Measurements from ENCODE around the gene PORCN. TPM values are rescaled to one million over a fixed set of nuclear protein-coding genes. Genes with fewer than 3 reads are reported as not detected.
"Not testable (repeated sequence)": the region's sequence is repeated elsewhere in the genome, so short reads cannot be mapped to it uniquely, and the experiment has no call there.

Gene PORCN
- total RNA-seq, 2 donors from 2014 or later, result 10.7 to 11.8 TPM

DNA sequence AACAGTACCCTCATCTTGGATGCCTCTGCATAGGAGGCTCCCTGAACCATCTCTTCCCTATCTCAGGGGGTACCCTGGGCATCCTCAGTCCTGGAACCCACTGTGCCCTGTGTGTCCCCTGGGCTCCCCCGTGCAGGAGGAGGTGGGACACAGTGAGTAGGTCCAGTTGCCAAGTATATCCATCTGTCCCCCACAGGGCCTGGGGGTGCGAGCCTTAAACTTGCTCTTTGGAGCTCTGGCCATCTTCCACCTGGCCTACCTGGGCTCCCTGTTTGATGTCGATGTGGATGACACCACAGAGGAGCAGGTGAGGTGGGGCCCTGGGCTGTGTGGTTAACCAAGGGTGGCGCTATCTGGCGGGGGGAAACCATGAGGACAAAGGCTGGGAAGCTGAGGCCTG is 8.2 kb downstream of the PORCN start:
- peaks cover 0 to 3% of the 10 kb centered on the region in 2 donors for H3K9me3 Mint-ChIP-seq
- ATAC-seq, result no peak
- peak overlapping the region in 1 of 2 donors; percentile 65 for H3K27ac Mint-ChIP-seq
- peaks cover 0 to 5% of the 10 kb centered on the region in 2 donors for H3K36me3 Mint-ChIP-seq
- no peak for DNase-seq (ENCODE audit: low spot score in 2 of 2)

DNA sequence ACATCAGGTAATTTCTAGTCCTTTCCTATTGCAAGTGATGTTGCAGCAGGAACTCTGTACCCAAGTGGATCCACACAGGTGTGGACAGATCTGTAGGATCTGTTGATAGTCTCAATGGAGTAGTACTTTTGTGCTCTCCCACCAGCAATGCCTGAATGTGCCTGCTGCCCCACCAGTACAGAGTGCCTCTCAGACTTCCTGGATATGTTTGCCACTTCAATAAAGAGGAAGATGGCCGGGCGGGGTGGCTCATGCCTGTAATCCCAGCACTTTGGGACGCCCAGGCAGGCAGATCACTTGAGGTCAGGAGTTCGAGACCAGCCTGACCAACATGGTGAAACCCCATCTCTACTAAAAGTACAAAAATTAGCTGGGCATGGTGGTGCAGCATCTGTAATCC is 10.7 kb downstream of the PORCN start:
- not testable (repeated sequence) for H3K9me3 Mint-ChIP-seq, ATAC-seq
- H3K27ac Mint-ChIP-seq, result peak overlapping the region in 1 of 2 donors; percentile 76

DNA sequence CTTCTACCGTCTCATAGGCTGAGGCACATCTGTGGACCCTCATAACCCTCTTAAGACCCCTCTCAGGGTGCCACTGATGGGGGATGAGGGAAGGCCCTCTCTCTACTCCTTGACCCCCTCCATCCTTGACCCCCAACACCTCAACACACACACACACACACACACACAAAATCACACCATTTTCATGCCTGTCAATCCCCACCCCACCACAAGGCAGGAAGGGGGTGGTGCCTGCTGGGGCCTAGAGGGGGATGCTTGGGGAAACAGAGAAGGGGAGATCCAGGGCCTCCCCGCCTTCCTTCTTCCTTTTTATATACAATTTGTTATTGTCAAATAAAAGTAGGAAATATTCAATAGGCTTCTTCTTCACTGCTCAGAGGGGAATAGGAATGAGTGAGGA is 11.7 kb downstream of the PORCN start:
- H3K9me3 Mint-ChIP-seq, result peaks cover 0 to 3% of the 10 kb centered on the region in 2 donors
- peak overlapping the region; percentile 95 to 97 for H3K27ac Mint-ChIP-seq
- ATAC-seq (no peak), DNase-seq (ENCODE audit: low spot score in 2 of 2) (no peak)
- H3K36me3 Mint-ChIP-seq, result peaks cover 5 to 6% of the 10 kb centered on the region in 2 donors

More for the DNA sequence above, 10.7 kb downstream of the PORCN start:
- not testable (repeated sequence) for H3K36me3 Mint-ChIP-seq; DNase-seq (ENCODE audit: low spot score in 2 of 2)

DNA sequence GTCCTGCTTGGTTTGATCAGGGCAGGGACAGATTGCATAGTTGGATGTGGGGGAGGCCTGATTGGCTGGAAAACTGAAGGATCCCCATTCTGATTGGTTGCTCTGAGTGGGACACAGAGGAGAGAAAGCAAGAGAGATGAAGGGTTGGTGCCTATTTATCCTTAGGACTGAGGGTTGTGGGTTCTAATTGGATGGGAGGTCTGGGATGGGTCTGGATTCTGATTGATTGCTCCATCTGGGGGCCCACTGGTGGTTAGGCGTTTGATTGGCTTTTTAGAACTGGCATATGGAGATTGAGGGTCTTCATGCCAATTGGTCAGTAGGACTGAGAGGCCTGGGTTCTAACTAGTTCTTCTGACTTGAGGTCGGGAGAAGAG is 12.2 kb downstream of the PORCN start:
- DNase-seq (ENCODE audit: low spot score in 2 of 2) (peak in 1 of 2 donors; percentile 7), ATAC-seq (peak; percentile 4 to 8)
- Mint-ChIP-seq H3K9me3 (peaks cover 0 to 3% of the 10 kb centered on the region in 2 donors), H3K36me3 (peaks cover 5 to 6% of the 10 kb centered on the region in 2 donors), H3K27ac (peak overlapping the region; percentile 95 to 97)

DNA sequence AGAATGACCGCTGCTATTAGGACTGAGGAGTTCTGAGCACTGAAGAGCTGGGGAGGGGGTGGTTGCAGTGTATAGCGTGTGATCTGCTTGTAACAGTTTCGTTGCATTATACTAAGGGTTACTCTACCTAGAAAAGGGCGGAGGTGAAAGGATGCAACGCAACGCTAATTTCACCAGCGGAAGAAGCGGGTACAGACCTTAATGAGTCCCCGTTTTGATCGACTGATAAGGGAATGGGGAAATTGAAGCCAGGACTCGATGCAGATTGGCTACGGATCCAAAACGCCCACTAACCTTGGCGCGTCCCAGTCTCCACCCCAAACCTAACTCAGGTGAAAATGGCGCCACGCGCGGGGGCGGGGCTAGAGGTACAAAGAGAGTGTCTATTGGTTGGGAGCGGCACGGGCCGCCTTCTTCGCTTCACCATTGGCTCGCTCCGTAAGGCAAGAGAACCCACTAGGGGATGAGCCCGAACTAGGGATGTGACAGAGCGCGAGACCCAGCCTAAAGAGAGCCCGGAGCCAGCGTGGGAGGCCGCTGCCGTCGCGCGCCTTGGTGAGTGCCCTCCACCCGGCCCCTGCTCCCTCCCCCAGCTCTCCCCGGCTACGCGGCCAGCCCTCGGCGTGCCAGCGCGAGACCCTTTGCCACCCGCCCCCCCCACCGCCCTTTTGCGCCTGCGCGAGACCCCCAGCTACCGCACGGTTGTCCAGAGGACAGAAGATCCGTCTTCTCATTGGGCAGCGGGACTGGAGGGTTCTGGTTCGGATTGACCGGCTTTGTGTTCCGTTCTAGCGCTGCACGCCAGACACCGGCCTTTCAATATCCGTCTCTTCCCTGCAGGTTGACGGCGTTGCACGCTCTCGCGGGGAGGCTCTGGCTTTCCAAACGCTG is 12.8 kb downstream of the PORCN start, which contains the start of gene EBP:
EBP (plus strand) TSS at position 456 of the 891 bp plus-strand sequence. CDS start 1,964 bp downstream, outside the sequence.
- peak; percentile 94 to 95 for ATAC-seq
- peaks cover 7 to 10% of the 10 kb centered on the region in 2 donors for H3K36me3 Mint-ChIP-seq
- peaks cover 0 to 3% of the 10 kb centered on the region in 2 donors for H3K9me3 Mint-ChIP-seq
- H3K27ac Mint-ChIP-seq, result peak within 1 kb of the TSS; percentile 95 to 97
- DNase-seq (ENCODE audit: low spot score in 2 of 2), result peak; percentile 92 to 96

DNA sequence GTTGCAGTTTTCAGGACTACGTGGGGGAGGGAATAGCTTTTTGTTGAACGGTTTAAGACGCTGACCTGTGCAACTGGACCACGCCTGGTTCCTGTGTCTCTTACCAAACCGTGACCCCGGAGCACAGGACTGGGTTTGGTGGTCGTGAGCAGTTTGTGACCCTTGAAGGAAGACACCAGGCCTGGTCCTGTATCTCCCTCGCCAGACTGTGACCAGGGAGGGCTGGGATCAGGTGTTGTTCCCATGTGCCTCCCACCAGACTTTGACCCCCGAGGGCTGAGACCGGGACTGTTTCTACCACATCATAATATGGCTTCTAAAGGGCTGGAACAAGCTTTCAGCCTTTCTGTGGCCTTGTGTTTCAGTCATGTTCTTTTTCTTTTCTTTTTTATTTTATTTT is 13.5 kb downstream of the PORCN start:
- no peak for ATAC-seq

DNA sequence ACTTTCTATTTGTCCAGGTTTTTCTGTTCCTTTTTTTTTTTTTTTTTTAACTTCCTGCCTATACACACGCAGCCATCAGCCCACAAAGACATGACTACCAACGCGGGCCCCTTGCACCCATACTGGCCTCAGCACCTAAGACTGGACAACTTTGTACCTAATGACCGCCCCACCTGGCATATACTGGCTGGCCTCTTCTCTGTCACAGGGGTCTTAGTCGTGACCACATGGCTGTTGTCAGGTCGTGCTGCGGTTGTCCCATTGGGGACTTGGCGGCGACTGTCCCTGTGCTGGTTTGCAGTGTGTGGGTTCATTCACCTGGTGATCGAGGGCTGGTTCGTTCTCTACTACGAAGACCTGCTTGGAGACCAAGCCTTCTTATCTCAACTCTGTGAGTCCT is 14.9 kb downstream of the PORCN start:
- ATAC-seq, result no peak
- Mint-ChIP-seq H3K27ac (no peak overlapping the region), H3K36me3 (peaks cover 10 to 19% of the 10 kb centered on the region in 2 donors), H3K9me3 (peaks cover 0 to 3% of the 10 kb centered on the region in 2 donors)
- no peak for DNase-seq (ENCODE audit: low spot score in 2 of 2)

More for the DNA sequence above, 13.5 kb downstream of the PORCN start:
- Mint-ChIP-seq H3K9me3 (peaks cover 0 to 3% of the 10 kb centered on the region in 2 donors), H3K27ac (peak overlapping the region; percentile 88 to 97), H3K36me3 (peaks cover 10 to 13% of the 10 kb centered on the region in 2 donors)
- no peak for DNase-seq (ENCODE audit: low spot score in 2 of 2)

DNA sequence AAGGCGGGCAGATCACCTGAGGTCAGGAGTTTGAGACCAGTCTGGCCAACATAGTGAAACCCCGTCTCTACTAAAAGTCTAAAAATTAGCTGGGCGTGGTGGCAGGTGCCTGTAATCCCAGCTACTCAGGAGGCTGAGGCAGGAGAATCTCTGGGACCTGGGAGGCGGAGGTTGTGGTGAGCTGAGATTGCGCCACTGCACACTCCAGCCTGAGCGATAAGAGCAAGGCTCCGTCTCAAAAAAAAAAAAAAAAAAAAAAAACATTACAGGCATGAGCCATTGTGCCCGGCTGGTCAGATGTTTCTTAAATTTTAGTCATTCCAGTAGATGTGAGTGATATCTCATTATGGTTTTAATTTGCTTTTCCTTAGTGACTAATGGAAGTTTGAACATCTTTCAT is 17.1 kb downstream of the PORCN start:
- H3K36me3 Mint-ChIP-seq, result peaks cover 7 to 21% of the 10 kb centered on the region in 2 donors
- H3K9me3 Mint-ChIP-seq; DNase-seq (ENCODE audit: low spot score in 2 of 2); H3K27ac Mint-ChIP-seq; ATAC-seq: not testable (repeated sequence)

DNA sequence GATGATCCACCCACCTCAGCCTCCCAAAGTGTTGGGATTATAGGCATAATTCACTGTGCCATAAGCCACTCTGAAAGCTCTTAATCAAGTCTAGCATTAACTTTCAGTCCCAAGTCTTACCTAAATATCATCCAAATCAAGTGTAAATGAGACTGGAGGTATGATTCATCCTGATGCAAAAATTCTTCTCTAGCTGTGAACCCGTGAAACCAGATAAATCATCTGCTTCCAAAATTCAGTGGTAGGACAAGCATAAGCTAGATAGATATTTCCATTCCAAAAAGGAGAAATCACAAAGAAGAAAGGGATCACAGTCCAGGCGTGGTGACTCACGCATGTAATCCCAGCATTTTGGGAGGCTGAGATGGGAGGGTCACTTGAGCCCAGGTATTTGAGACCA is 21.9 kb downstream of the PORCN start:
- Mint-ChIP-seq H3K9me3 (no peaks in the 10 kb centered on the region), H3K36me3 (peaks cover 6 to 24% of the 10 kb centered on the region in 2 donors), H3K27ac (no peak overlapping the region)
- DNase-seq (ENCODE audit: low spot score in 2 of 2) (no peak), ATAC-seq (no peak)

DNA sequence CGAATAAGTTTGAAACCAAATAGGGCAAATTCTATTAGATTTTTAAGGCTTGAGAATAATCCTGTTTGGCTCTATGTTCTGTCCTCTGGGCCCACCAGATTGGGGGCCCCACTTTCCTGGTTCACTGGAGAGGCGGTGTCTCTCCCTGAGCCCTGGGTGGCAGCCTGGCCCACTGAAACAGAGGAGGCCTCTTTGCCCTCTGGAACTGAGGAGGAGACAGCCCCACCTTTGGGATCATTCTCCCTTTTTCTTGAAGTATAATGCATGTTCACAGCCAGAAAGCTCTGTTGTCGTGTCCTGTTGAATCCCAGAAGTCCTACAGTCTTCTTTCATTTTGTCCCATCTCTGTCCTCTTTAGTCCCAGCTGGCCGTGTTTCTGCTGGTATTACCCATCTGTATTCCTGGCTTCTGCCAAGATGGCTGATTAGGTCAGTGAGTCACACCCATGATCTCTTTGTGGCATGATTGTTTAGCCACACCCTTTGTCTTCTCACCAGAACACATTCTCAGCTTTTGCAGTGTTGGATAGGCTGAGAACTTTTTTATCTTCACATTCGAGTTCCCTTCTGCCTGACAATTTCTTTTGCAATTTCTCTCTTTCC is 22.7 kb downstream of the PORCN start:
- H3K27ac Mint-ChIP-seq, result peak overlapping the region; percentile 45 to 68
- H3K9me3 Mint-ChIP-seq, result no peaks in the 10 kb centered on the region
- DNase-seq (ENCODE audit: low spot score in 2 of 2), result no peak
- peak in 1 of 2 donors; percentile 72 for ATAC-seq
- H3K36me3 Mint-ChIP-seq, result peaks cover 4 to 21% of the 10 kb centered on the region in 2 donors

DNA sequence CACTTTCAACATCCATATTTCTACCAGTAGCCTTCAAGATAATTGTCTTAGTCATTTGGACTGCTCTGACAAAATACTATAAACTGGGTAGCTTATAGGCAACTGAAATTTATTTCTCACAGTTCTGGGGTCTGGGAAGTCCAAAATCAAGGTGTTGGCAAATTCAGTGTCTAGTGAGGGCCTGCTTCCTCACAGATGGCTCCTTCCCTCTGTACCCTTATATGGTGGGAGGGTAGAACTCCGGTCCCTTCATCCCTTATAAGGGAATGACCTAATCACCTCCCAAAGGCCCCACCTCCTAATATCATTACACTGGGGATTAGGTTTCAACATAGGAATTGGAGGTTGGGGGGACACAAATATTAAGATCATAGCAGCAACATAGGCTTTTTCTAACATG is 23.4 kb downstream of the PORCN start:
- H3K36me3 Mint-ChIP-seq, result peaks cover 0 to 17% of the 10 kb centered on the region in 2 donors
- peak overlapping the region in 1 of 2 donors; percentile 68 for H3K27ac Mint-ChIP-seq
- no peak for ATAC-seq
- no peaks in the 10 kb centered on the region for H3K9me3 Mint-ChIP-seq
- DNase-seq (ENCODE audit: low spot score in 2 of 2), result no peak

DNA sequence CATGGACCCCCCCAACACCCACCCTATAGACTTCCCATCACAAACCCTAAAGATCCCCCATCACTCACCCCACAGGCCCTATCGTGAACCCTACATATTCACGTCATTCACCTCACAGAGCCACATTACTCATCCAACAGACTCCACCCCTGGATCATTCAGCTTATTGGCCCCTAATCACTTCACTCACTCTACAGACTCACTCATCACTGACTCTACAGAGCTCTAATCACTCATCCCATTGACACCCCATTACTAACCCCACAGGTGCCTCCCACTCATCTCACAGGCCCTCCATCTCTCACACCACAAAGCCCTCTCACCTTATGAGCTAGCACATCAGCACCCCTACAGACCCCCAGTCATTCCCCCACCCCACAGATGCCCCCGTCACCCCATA is 24.4 kb downstream of the PORCN start:
- peak; percentile 30 to 54 for ATAC-seq
- H3K27ac Mint-ChIP-seq, result no peak overlapping the region
- DNase-seq (ENCODE audit: low spot score in 2 of 2), result no peak
- no peaks in the 10 kb centered on the region for H3K9me3 Mint-ChIP-seq
- H3K36me3 Mint-ChIP-seq, result peaks cover 0 to 15% of the 10 kb centered on the region in 2 donors

DNA sequence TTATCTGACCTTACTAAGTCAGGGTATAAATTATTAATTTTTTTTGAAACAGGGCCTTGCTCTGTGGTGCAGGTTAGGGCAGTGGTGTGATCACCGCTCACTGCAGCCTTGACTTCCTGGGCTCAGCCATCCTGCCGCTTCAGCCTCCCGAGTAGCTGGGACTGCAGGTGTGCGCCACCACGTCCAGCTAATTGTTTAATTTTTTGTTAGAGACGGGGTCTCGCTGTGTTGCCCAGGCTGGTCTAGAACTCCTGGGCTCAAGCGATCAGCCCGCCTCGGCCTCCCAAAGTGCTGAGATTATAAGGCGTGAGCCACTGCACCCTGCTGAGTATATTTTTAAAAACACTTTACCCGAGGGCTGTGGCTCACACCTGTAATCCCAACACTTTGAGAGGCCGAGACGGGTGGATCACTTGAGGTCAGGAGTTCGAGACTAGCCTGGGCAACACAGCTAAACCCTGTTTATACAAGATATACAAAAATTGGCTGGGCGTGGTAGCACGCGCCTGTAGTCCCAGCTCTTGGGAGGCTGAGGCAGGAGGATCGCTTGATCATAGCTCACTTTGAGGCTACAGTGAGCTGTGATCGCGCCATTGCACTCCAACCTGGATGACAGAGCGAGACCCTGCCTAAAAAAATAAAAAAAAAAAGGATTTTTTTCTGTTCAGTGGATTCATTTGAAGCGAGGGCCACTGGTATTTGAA is 30.0 kb downstream of the PORCN start:
- DNase-seq (ENCODE audit: low spot score in 2 of 2) (no peak), ATAC-seq (no peak)
- peaks cover 8% of the 10 kb centered on the region in 2 donors for H3K36me3 Mint-ChIP-seq
- no peaks in the 10 kb centered on the region for H3K9me3 Mint-ChIP-seq
- H3K27ac Mint-ChIP-seq, result peak overlapping the region; percentile 72 to 91

DNA sequence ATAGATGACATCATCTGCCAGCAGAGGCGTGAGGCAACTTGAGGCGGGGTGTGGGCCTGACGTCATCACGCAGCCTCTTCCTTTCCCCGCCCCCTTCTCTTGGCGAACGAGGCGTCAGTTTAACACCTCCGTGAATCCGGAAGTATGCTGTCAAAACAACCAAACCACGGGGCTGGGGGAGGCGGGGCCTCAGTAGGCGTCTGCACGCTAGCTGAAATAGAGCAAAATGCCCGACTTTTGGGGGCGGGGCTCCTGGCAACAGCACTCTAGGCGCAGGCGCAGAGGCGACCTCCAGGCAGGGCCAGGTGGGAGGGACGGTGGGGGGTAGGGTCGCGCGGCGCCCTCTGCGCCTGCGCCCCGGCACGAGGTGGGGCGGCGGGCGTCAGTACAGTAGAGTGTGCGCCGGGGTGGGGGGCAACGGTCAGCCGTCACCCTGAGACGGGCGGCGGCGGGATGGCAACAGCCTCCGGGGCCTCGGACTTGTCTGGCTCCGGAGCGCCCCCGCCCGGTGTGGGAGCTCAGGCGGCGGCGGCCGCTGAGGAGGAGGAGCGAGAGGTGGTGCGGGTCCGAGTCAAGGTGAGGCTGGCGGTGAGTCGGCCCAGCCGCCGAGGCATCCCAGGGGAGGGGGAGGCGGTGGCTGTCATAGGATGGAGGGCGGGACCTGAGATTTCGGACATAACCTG is 30.7 kb downstream of the PORCN start, which contains the start of gene TBC1D25:
TBC1D25 (plus strand) TSS at position 370 of the 683 bp plus-strand sequence; CDS start at position 454, 84 bp downstream.
- peak; percentile 91 to 92 for ATAC-seq
- Mint-ChIP-seq H3K36me3 (peaks cover 8% of the 10 kb centered on the region in 2 donors), H3K27ac (peak within 1 kb of the TSS; percentile 86 to 91), H3K9me3 (no peaks in the 10 kb centered on the region)
- DNase-seq (ENCODE audit: low spot score in 2 of 2), result peak; percentile 92 to 96

DNA sequence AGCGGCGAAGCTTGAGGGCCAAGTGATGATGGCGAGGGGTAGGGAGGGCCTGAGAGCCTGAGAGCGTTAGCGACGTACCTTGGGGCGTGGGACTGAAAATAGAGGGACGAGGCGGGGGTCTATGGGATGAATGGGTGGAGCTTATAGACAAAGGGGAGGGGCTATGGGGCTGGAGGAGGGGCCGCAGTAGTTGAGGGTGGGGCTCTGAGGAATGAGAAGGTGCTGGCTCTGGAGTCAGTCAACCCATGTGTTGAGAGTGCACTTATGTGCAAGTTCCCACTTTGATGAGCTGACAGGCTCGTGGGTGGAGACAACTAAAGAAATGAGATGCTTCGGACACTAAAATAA is 31.2 kb downstream of the PORCN start:
- H3K27ac Mint-ChIP-seq, result peak overlapping the region; percentile 86 to 91
- H3K36me3 Mint-ChIP-seq, result peaks cover 8% of the 10 kb centered on the region in 2 donors
- no peaks in the 10 kb centered on the region for H3K9me3 Mint-ChIP-seq
- ATAC-seq (peak; percentile 51 to 60), DNase-seq (ENCODE audit: low spot score in 2 of 2) (peak in 1 of 2 donors; percentile 60)

DNA sequence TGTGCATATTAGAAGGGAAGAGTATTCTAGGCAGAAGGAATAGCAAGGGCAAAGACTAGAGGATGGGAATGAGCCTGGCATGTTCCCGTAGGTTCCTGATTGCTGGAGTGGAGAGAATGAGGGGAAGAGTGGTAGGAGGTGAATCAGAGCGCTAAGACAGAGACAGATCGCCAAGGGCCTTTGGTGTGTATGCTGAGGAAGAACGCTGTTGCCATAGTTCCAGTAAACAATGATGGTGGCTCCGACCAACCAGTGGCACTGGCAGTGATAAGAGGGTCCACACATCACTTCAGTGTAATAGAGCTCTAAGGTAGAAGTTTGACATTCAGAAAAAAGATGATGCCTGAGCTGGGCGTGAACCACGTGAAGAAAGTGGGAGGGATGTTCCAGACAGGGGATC is 31.7 kb downstream of the PORCN start:
- H3K9me3 Mint-ChIP-seq, result no peaks in the 10 kb centered on the region
- H3K27ac Mint-ChIP-seq, result peak overlapping the region; percentile 86 to 91
- peaks cover 8% of the 10 kb centered on the region in 2 donors for H3K36me3 Mint-ChIP-seq
- ATAC-seq (no peak), DNase-seq (ENCODE audit: low spot score in 2 of 2) (no peak)
